GM23248 (cell line): Measurements from ENCODE around the gene ZFTA.

Source experiments
- EZH2 ChIP-seq: fragments of 200-600 bp; sonication (generic); IDR thresholded peaks from 2 replicates; pipeline ENCODE4 v1.6.1; 2018; ENCODE audit warnings: antibody characterized with exemption, mild to moderate bottlenecking; ENCODE audit not compliant: insufficient read depth, poor library complexity, severe bottlenecking
- EZH2phosphoT487 ChIP-seq: fragments of 200-600 bp; sonication (generic); IDR thresholded peaks from 2 replicates; pipeline ENCODE4 v1.6.1; 2018; ENCODE audit warnings: antibody characterized with exemption, moderate library complexity, mild to moderate bottlenecking, low read depth; ENCODE audit not compliant: insufficient read depth

GRCh38 chr11:63795066-63795465, 26.5 kb upstream of the ZFTA start:
- TF ChIP-seq EZH2: no peak
- no peak for TF ChIP-seq EZH2phosphoT487
